A673 (cell line): ENCODE results near the gene APOL2. TPM values are rescaled to one million over a fixed set of nuclear protein-coding genes. Genes with fewer than 3 reads are reported as not detected.

ENCODE experiments used
- BruUV-seq: library from RNA; stranded (reverse); fragments of 400-500 nt; replicated peaks from 2 replicates; lab custom pipeline; 2021; lab: Mats Ljungman, UMichigan
- CTCF ChIA-PET: fragments of 300-600 bp; sonication (Branson Sonifier 250); formaldehyde crosslinking; loops from one replicate; lab custom pipeline; 2022; ENCODE audit warnings: antibody characterized with exemption; lab: Charles Lee
- POLR2A ChIA-PET: fragments of 300-600 bp; sonication (Branson Sonifier 250); formaldehyde crosslinking; loops from one replicate; lab custom pipeline; 2022; ENCODE audit warnings: antibody characterized with exemption; ENCODE audit not compliant: low non-redundant PET; lab: Charles Lee
- DNase-seq: peaks from one replicate; pipeline ENCODE4 v3.0.0-alpha.2; 2015; ENCODE audit warnings: low spot score
- H3K27ac ChIP-seq: fragments of 200-600 bp; sonication (generic); 2 replicates; pipeline ENCODE4 v1.5.1; 2016; ENCODE audit warnings: mixed run types, low read depth, mild to moderate bottlenecking, mixed read lengths, antibody characterized with exemption, low read length; ENCODE audit not compliant: poor library complexity, severe bottlenecking
- H3K27me3 ChIP-seq: fragments of 200-600 bp; sonication (generic); replicated peaks from 2 replicates; pipeline ENCODE4 v1.6.1; 2017; ENCODE audit warnings: mixed run types, low read depth, mild to moderate bottlenecking, mixed read lengths, antibody characterized with exemption, low read length; ENCODE audit not compliant: insufficient read depth, poor library complexity
- H3K36me3 ChIP-seq: fragments of 200-600 bp; sonication (generic); 2 replicates; pipeline ENCODE4 v1.6.1; 2016; ENCODE audit warnings: mixed run types, mild to moderate bottlenecking, mixed read lengths, antibody characterized with exemption, low read length; ENCODE audit not compliant: insufficient read depth, poor library complexity, severe bottlenecking
- H3K4me1 ChIP-seq: fragments of 200-600 bp; sonication (generic); 2 replicates; pipeline ENCODE4 v1.6.1; 2017; ENCODE audit warnings: mixed run types, mild to moderate bottlenecking, mixed read lengths, antibody characterized with exemption, low read length; ENCODE audit not compliant: insufficient read depth, poor library complexity, severe bottlenecking
- H3K4me3 ChIP-seq: fragments of 200-600 bp; sonication (generic); 2 replicates; pipeline ENCODE4 v1.5.1; 2016; ENCODE audit warnings: low read depth, mixed run types, mild to moderate bottlenecking, mixed read lengths, low read length; ENCODE audit not compliant: poor library complexity, severe bottlenecking
- H3K9me3 ChIP-seq: fragments of 200-600 bp; sonication (generic); 2 replicates; pipeline ENCODE4 v1.6.1; 2016; ENCODE audit warnings: mixed run types, low read depth, mild to moderate bottlenecking, mixed read lengths, antibody characterized with exemption, low read length; ENCODE audit not compliant: poor library complexity, severe bottlenecking
- EZH2 ChIP-seq: fragments of 200-600 bp; sonication (generic); IDR thresholded peaks from 2 replicates; pipeline ENCODE4 v1.6.1; 2017; ENCODE audit warnings: borderline replicate concordance, low read depth, mild to moderate bottlenecking, mixed read lengths, antibody characterized with exemption, low read length; ENCODE audit not compliant: poor library complexity, severe bottlenecking
- intact Hi-C: fragments of 100-400 bp; cut with micrococcal nuclease; formaldehyde crosslinking; loops from one replicate; pipeline ENCODE4 v1.10.0; 2022; ENCODE audit not compliant: unreplicated experiment
- total RNA-seq: library from RNA; stranded (reverse); gene quantifications from 2 replicates; pipeline ENCODE4 v1.2.3, GENCODE V29; 2021
- TF ChIP-seq, protein P1 (sequence below): fragments of 300-800, 200-600 bp; sonication (generic); conservative IDR thresholded peaks from 2 replicates; pipeline ENCODE4 v1.5.1; 2017; ENCODE audit warnings: low read depth, mild to moderate bottlenecking, antibody characterized with exemption, low read length, moderate library complexity, mixed read lengths

APOL2 gene
- total RNA-seq, 1 experiment from 2014 or later, result 45.1 TPM

DNA sequence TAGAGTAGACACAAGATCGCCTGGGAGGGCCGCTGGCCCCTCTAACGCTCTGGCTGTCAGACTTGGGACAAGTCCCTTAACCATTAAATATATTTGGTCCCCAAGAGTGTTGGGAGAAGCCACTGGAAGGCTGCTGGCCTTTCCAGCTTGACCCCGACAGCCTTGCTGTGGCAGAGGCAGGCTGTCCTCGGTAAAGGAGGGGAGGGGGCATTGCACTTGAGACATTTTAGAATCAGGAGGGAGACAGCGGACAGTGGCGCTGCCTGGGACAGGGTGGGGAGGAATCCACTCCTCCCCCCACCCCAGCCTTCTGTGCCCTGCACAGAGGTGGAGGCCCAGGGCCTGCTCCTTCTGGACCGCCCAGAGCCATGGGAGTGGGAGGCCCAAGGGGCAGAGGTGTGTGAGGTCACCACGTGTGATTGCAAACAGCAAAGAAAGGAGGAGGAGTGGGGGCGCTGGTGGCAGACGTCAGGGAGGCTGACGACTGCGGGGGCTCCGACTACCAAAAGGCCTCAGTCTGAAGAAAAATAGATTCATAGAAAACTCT is 42.5 kb upstream of the APOL2 start:
- POLR2A ChIA-PET, result no interaction called here
- H3K27ac ChIP-seq, result no peak overlapping the region

DNA sequence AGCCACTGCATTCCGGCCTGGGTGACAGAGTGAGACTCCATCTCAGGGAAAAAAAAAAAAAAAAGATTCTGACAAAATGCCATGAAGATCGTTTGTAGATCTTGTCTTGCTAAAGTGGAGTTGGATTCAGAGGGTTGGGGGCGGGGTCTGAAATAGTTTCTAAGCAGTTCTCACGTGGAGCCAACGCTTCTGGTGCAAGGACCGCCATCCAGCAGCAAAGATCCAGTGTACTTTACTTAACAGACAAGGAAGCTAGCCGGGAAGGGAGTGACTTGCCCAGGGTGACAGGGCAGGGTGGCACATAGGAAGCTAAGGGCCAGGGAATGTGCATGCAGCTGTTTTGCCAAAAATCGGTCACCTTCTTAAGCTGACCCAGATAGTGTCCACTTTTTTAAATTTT is 41.1 kb upstream of the APOL2 start:
- TF ChIP-seq, protein P1, sequence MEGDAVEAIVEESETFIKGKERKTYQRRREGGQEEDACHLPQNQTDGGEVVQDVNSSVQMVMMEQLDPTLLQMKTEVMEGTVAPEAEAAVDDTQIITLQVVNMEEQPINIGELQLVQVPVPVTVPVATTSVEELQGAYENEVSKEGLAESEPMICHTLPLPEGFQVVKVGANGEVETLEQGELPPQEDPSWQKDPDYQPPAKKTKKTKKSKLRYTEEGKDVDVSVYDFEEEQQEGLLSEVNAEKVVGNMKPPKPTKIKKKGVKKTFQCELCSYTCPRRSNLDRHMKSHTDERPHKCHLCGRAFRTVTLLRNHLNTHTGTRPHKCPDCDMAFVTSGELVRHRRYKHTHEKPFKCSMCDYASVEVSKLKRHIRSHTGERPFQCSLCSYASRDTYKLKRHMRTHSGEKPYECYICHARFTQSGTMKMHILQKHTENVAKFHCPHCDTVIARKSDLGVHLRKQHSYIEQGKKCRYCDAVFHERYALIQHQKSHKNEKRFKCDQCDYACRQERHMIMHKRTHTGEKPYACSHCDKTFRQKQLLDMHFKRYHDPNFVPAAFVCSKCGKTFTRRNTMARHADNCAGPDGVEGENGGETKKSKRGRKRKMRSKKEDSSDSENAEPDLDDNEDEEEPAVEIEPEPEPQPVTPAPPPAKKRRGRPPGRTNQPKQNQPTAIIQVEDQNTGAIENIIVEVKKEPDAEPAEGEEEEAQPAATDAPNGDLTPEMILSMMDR, result no peak
- no peak for TF ChIP-seq EZH2
- Histone ChIP-seq H3K27ac (no peak overlapping the region), H3K27me3 (no peaks in the 10 kb centered on the region), H3K36me3 (peaks cover 26% of the 10 kb centered on the region), H3K4me1 (no peaks in the 10 kb centered on the region), H3K9me3 (no peaks in the 10 kb centered on the region), H3K4me3 (no peak overlapping the region)
- no peak for DNase-seq
- ChIA-PET CTCF (interaction anchor here (1.2 kb wide), 1 partner anchor 86 kb away, joined by 7 read pairs; no protein-coding TSS in a partner anchor), POLR2A (no interaction called here)
- intact Hi-C loops, result no loop called here
- BruUV-seq, result no TSS peak

More for the DNA sequence above, 42.5 kb upstream of the APOL2 start:
- BruUV-seq, result no TSS peak
- intact Hi-C loops, result no loop called here
- Histone ChIP-seq H3K36me3 (peaks cover 41% of the 10 kb centered on the region), H3K27me3 (no peaks in the 10 kb centered on the region), H3K9me3 (no peaks in the 10 kb centered on the region), H3K4me3 (no peak overlapping the region), H3K4me1 (peaks cover 4% of the 10 kb centered on the region)
- DNase-seq, result no peak
- no peak for TF ChIP-seq EZH2
- TF ChIP-seq, protein P1, result no peak
- CTCF ChIA-PET, result no interaction called here

DNA sequence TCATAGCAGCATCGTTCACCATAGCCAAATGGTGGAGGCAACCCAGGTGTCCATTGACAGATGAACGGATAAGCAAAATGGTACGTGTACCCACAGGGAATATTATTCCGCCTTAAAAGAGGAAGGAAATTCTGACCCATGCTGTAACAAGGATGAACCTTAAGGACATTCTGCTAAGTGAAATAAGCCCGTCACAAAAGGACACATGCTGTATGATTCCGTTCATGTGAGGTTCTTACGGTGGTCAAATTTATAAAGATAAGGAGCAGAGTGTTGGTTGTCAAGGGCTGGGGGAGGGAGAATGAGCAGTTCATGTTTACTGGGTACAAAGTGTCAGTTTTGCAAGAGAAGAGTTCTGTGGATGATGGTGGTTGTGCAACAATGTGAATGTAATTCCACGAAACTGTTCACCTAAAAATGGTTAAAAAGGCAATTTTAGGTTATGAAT is 39.9 kb upstream of the APOL2 start:
- Histone ChIP-seq H3K9me3 (no peaks in the 10 kb centered on the region), H3K4me1 (no peaks in the 10 kb centered on the region), H3K36me3 (peaks cover 15% of the 10 kb centered on the region), H3K27me3 (no peaks in the 10 kb centered on the region), H3K27ac (no peak overlapping the region), H3K4me3 (no peak overlapping the region)
- POLR2A ChIA-PET, result interaction anchor here (0.6 kb wide), 1 partner anchor 212 kb away, joined by 5 read pairs; no protein-coding TSS in a partner anchor
- intact Hi-C loops, result loop anchor here (5.0 kb wide), 1 partner anchor 82 kb away; no protein-coding TSS in a partner anchor
- no TSS peak for BruUV-seq
- CTCF ChIA-PET, result interaction anchor here (1.2 kb wide), 2 partner anchors 9 to 85 kb away, joined by 3 to 7 read pairs; no protein-coding TSS in a partner anchor
- no peak for DNase-seq
- TF ChIP-seq, protein P1, result no peak
- TF ChIP-seq EZH2, result no peak
